HUES64 (cell line): Measurements from ENCODE around the gene SLC7A8.

Experiments used
- H3K27ac ChIP-seq: 2 replicates; pipeline ENCODE4 v1.7.0; 2013; ENCODE audit warnings: low read depth, low read length, inconsistent platforms
- H3K27me3 ChIP-seq: 2 replicates; pipeline ENCODE4 v1.6.1; 2013; ENCODE audit warnings: mild to moderate bottlenecking, low read length; ENCODE audit not compliant: insufficient read depth
- H3K36me3 ChIP-seq: 2 replicates; pipeline ENCODE4 v1.6.1; 2013; ENCODE audit warnings: mild to moderate bottlenecking, low read length; ENCODE audit not compliant: insufficient read depth
- H3K4me1 ChIP-seq: 2 replicates; pipeline ENCODE4 v1.6.1; 2013; ENCODE audit warnings: mild to moderate bottlenecking, low read length, moderate library complexity; ENCODE audit not compliant: insufficient read depth
- H3K4me3 ChIP-seq: 2 replicates; pipeline ENCODE4 v1.5.1; 2013; ENCODE audit warnings: mild to moderate bottlenecking, low read length, moderate library complexity
- H3K9ac ChIP-seq: 2 replicates; pipeline ENCODE4 v1.6.1; 2013; ENCODE audit warnings: mild to moderate bottlenecking, low read depth, low read length
- H3K9me3 ChIP-seq: 2 replicates; pipeline ENCODE4 v1.6.1; 2013; ENCODE audit warnings: low read depth, low read length; ENCODE audit not compliant: insufficient read depth
- WGBS: fragments of 150-250, 120-280 bp; methylation state at CpG from one replicate; pipeline ENCODE4 v1.1.7; 2013; ENCODE audit warnings: missing lambda C conversion rate; 5-methylcytosine and 5-hydroxymethylcytosine counted together

SLC7A8 gene

GRCh38 chr14:23119363-23120327, 63.8 kb downstream of the SLC7A8 start:
- H3K27ac ChIP-seq, result no peak overlapping the region
- H3K9ac ChIP-seq, result no peak overlapping the region
- 69% methylated on average over 16 of the region's 16 CpGs for WGBS
- H3K36me3 ChIP-seq, result no peaks in the 10 kb centered on the region
- H3K4me1 ChIP-seq, result peaks cover 21% of the 10 kb centered on the region
- H3K9me3 ChIP-seq, result no peaks in the 10 kb centered on the region
- H3K27me3 ChIP-seq, result no peaks in the 10 kb centered on the region
- H3K4me3 ChIP-seq, result no peak overlapping the region

GRCh38 chr14:23118506-23119362, 64.7 kb downstream of the SLC7A8 start, which contains the start of gene CEBPE:
Gene CEBPE (minus strand): TSS chr14:23119255. CDS start chr14:23119091, 164 bp downstream.
- H3K9me3 ChIP-seq, result no peaks in the 10 kb centered on the region
- no peak within 1 kb of the TSS for H3K4me3 ChIP-seq
- 90% methylated on average over 32 of the region's 32 CpGs for WGBS
- peaks cover 27% of the 10 kb centered on the region for H3K4me1 ChIP-seq
- no peaks in the 10 kb centered on the region for H3K36me3 ChIP-seq
- H3K27me3 ChIP-seq, result no peaks in the 10 kb centered on the region
- H3K9ac ChIP-seq, result no peak within 1 kb of the TSS
- H3K27ac ChIP-seq, result no peak within 1 kb of the TSS

- no peaks in the 10 kb centered on the region for H3K36me3 ChIP-seq
- no peaks in the 10 kb centered on the region for H3K27me3 ChIP-seq
- no peak overlapping the region for H3K4me3 ChIP-seq
- 92% methylated on average over 32 of the region's 32 CpGs for whole genome bisulfite sequencing
- no peaks in the 10 kb centered on the region for H3K9me3 ChIP-seq
- no peak overlapping the region for H3K27ac ChIP-seq
- H3K9ac ChIP-seq, result no peak overlapping the region
- H3K4me1 ChIP-seq, result peaks cover 34% of the 10 kb centered on the region
Observed at GRCh38 chr14:23117371-23118020, 66.0 kb downstream of the SLC7A8 start.

GRCh38 chr14:23115918-23116317, 67.5 kb downstream of the SLC7A8 start:
- H3K9me3 ChIP-seq, result no peaks in the 10 kb centered on the region
- H3K27me3 ChIP-seq, result peaks cover 4% of the 10 kb centered on the region; the same call in 1 of the 2 replicates
- 88% methylated on average over 5 of the region's 5 CpGs for WGBS
- H3K9ac ChIP-seq, result no peak overlapping the region
- no peak overlapping the region for H3K27ac ChIP-seq
- H3K4me1 ChIP-seq, result peaks cover 29% of the 10 kb centered on the region
- no peak overlapping the region for H3K4me3 ChIP-seq
- no peaks in the 10 kb centered on the region for H3K36me3 ChIP-seq

GRCh38 chr14:23115039-23115731, 68.3 kb downstream of the SLC7A8 start:
- Histone ChIP-seq H3K4me1 (peaks cover 26% of the 10 kb centered on the region), H3K9ac (no peak overlapping the region), H3K4me3 (no peak overlapping the region), H3K27ac (no peak overlapping the region), H3K9me3 (no peaks in the 10 kb centered on the region), H3K36me3 (no peaks in the 10 kb centered on the region), H3K27me3 (peaks cover 9% of the 10 kb centered on the region; the same call in 1 of the 2 replicates)
- 94% methylated on average over 9 of the region's 10 CpGs for WGBS

- peaks cover 21% of the 10 kb centered on the region for H3K4me1 ChIP-seq
- no peaks in the 10 kb centered on the region for H3K9me3 ChIP-seq
- peaks cover 9% of the 10 kb centered on the region; the same call in 1 of the 2 replicates for H3K27me3 ChIP-seq
- H3K27ac ChIP-seq, result no peak overlapping the region
- 75% methylated on average over 4 of the region's 4 CpGs for WGBS
- no peaks in the 10 kb centered on the region for H3K36me3 ChIP-seq
- H3K4me3 ChIP-seq, result no peak overlapping the region
- H3K9ac ChIP-seq, result no peak overlapping the region
Observed at GRCh38 chr14:23114669-23115038, 68.8 kb downstream of the SLC7A8 start.

GRCh38 chr14:23114120-23114458, 69.4 kb downstream of the SLC7A8 start:
- no peaks in the 10 kb centered on the region for H3K36me3 ChIP-seq
- H3K9me3 ChIP-seq, result no peaks in the 10 kb centered on the region
- H3K27me3 ChIP-seq, result peaks cover 9% of the 10 kb centered on the region; the same call in 1 of the 2 replicates
- H3K9ac ChIP-seq, result no peak overlapping the region
- peaks cover 16% of the 10 kb centered on the region for H3K4me1 ChIP-seq
- H3K27ac ChIP-seq, result no peak overlapping the region
- WGBS, result 72% methylated on average over 5 of the region's 5 CpGs
- no peak overlapping the region for H3K4me3 ChIP-seq

- 49% methylated on average over 5 of the region's 10 CpGs for WGBS
- H3K9ac ChIP-seq, result no peak overlapping the region
- H3K27me3 ChIP-seq, result peaks cover 9% of the 10 kb centered on the region; the same call in 1 of the 2 replicates
- no peak overlapping the region for H3K27ac ChIP-seq
- peaks cover 16% of the 10 kb centered on the region for H3K4me1 ChIP-seq
- H3K9me3 ChIP-seq, result peaks cover 4% of the 10 kb centered on the region; the same call in 1 of the 2 replicates
- no peaks in the 10 kb centered on the region for H3K36me3 ChIP-seq
- H3K4me3 ChIP-seq, result no peak overlapping the region
Observed at GRCh38 chr14:23113431-23114119, 69.9 kb downstream of the SLC7A8 start.

GRCh38 chr14:23112359-23113178, 70.9 kb downstream of the SLC7A8 start:
- Histone ChIP-seq H3K9me3 (peaks cover 4% of the 10 kb centered on the region; the same call in 1 of the 2 replicates), H3K9ac (no peak overlapping the region), H3K4me3 (no peak overlapping the region), H3K27ac (no peak overlapping the region), H3K4me1 (peaks cover 16% of the 10 kb centered on the region), H3K36me3 (no peaks in the 10 kb centered on the region), H3K27me3 (peaks cover 9% of the 10 kb centered on the region; the same call in 1 of the 2 replicates)
- 61% methylated on average over 12 of the region's 12 CpGs for WGBS
